HPDE6-E6E7 (cell line): ENCODE data around the gene GPR37L1.
"Not testable (repeated sequence)": the region's sequence is repeated elsewhere in the genome, so short reads cannot be mapped to it uniquely, and the experiment has no call there.

Experiments
- DNase-seq: peaks from one replicate; pipeline ENCODE4 v3.0.0; 2011; ENCODE audit warnings: missing footprints; ENCODE audit errors: extremely low spot score

GPR37L1 gene

GRCh38 chr1:202168861-202169260 is 46.1 kb downstream of the GPR37L1 start:
- DNase-seq, result no peak

- no peak for DNase-seq
Observed at GRCh38 chr1:202170726-202171125, 48.0 kb downstream of the GPR37L1 start.

- no peak for DNase-seq
Observed at GRCh38 chr1:202171292-202172014, 48.7 kb downstream of the GPR37L1 start.

GRCh38 chr1:202172015-202172355 is 49.3 kb downstream of the GPR37L1 start:
- DNase-seq, result no peak

- no peak for DNase-seq
Observed at GRCh38 chr1:202173993-202174392, 51.3 kb downstream of the GPR37L1 start.

GRCh38 chr1:202176949-202177927 is 54.5 kb downstream of the GPR37L1 start:
- no peak for DNase-seq

GRCh38 chr1:202179828-202180750 is 57.4 kb downstream of the GPR37L1 start:
- no peak for DNase-seq

- DNase-seq, result not testable (repeated sequence)
Observed at GRCh38 chr1:202180751-202181139, 58.0 kb downstream of the GPR37L1 start.

GRCh38 chr1:202181586-202181985 is 58.9 kb downstream of the GPR37L1 start:
- DNase-seq, result no peak

GRCh38 chr1:202182040-202182877 is 59.5 kb downstream of the GPR37L1 start:
- no peak for DNase-seq
